ENCODE results near the gene TOMM20.
A peak's percentile ranks its signal among the peaks of the same experiment; 100 is the strongest.

Gene TOMM20

DNA sequence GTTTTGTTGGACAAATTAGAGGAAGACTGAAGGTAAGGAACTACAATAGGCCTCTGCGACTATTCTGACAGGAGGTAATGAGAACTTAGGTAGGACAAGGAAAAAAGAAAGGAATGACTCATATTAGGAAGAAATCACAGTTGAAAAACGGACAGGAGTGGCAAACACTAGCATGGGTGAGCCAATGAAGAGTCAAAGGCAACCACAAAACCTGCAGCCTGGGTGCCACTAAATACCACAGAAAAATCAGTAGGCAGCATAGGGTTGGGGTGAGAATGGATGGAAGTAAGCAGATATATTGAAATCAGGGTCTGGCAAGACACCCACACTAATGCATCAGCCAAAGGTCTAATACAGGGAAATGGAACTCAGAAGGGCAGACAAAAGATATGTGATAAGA, 22.4 kb upstream of the TOMM20 start:
- no peak for TF ChIP-seq POLR2A (IDR thresholded peaks at IDR 0.05; ENCODE audit: low read length)
- no peak for TF ChIP-seq GATA1 (IDR thresholded peaks at IDR 0.05; ENCODE audit: low read depth, low read length)
- no peak for DNase-seq

DNA sequence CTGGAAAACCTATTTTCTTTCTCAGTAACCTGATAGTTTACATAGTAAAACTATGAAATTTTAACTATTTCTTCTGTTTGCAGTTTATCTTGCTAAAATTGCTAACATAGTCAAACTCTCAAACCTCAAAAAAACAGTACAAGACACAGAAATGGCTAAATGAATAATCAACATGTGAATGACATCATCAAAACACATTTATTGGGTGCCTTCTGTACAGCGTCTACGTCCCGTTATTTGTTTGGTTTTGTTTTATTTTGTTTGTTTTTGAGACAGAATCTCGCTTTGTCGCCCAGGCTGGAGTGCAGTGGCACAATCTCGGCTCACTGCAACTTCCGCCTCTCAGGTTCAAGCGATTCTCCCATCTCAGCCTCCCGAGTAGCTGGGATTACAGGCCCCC, 21.2 kb upstream of the TOMM20 start:
- no peak for DNase-seq
- TF ChIP-seq GATA1 (IDR thresholded peaks at IDR 0.05; ENCODE audit: low read depth, low read length), result no peak
- no peak for TF ChIP-seq POLR2A (IDR thresholded peaks at IDR 0.05; ENCODE audit: low read length)

DNA sequence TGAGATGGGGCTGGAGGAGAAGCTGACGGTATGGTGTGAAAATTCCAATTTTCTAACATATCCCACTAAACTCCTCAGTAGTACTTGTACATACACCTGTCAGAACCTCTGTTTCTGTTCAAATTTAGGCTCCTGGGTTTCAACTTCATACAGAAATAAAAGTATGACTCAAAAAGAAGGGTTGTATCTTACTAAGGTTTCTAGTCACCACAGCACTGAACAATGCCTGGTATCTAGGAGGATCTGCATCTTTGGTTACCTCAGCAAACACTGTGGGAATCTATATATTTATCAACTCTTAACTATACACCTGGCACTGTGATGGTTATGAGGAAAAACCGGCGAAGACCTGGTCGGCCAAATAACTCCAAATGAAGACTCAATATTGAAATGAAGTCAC, 18.6 kb upstream of the TOMM20 start:
- no peak for DNase-seq
- TF ChIP-seq POLR2A (IDR thresholded peaks at IDR 0.05; ENCODE audit: low read length) (no peak), GATA1 (IDR thresholded peaks at IDR 0.05; ENCODE audit: low read depth, low read length) (no peak)

DNA sequence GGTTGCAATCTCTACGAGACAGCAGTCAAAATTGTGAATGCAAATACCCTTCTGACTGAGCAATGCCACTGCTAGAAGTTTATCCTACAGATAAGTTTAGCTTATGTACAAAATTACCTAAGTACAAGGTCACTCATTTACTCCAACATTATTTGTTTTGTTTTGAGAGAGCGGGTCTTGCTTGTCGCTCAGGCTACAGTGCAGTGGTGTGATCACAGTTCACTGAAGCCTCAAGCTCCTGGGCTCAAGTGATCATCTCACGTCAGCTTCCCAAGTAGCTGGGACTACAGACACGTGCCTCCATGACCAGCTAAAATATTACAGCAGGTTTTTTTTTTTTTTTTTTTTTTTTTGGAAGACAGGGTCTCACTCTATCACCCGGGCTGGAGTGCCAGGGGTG, 17.0 kb upstream of the TOMM20 start:
- TF ChIP-seq GATA1 (IDR thresholded peaks at IDR 0.05; ENCODE audit: low read depth, low read length) (no peak), POLR2A (IDR thresholded peaks at IDR 0.05; ENCODE audit: low read length) (no peak)
- no peak for DNase-seq

DNA sequence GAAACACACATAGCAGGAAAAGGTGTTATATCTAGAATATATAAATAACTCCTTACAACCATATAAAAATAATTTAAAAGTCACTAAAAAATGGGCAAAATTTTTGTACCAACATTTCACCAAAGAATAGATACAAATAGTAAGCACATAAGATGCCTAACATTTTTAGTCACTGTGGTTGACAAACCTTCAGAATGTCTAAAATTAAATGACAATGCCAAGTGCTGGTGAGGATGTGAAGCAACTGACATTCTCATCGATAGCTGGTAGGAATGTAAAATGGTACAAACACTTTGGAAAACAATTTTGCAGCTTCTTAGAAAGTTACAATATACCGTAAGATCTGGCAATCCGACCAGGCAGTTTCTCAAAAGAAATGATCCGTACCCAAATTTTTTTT, 14.4 kb upstream of the TOMM20 start:
- DNase-seq, result no peak
- TF ChIP-seq POLR2A (IDR thresholded peaks at IDR 0.05; ENCODE audit: low read length) (no peak), GATA1 (IDR thresholded peaks at IDR 0.05; ENCODE audit: low read depth, low read length) (no peak)

DNA sequence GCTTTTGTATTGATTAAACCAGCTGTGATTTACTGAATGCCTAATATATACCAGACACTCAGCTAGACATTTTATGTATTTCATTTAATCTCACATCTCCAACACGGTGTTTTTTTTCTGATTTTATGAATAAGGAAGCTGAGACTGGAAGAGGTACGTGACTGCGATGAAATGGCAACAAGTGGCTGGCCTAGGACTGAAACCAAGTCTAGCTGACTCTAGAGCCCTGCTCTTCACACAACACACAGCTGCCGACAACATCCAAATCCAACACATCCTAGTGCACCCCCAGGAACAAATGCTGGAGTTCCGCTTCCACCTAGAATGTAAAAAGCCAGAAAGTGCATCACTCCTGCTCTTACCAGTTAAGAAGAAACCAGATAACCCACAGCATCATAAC, 10.7 kb upstream of the TOMM20 start:
- DNase-seq, result no peak
- TF ChIP-seq GATA1 (IDR thresholded peaks at IDR 0.05; ENCODE audit: low read depth, low read length) (no peak), POLR2A (IDR thresholded peaks at IDR 0.05; ENCODE audit: low read length) (no peak)

DNA sequence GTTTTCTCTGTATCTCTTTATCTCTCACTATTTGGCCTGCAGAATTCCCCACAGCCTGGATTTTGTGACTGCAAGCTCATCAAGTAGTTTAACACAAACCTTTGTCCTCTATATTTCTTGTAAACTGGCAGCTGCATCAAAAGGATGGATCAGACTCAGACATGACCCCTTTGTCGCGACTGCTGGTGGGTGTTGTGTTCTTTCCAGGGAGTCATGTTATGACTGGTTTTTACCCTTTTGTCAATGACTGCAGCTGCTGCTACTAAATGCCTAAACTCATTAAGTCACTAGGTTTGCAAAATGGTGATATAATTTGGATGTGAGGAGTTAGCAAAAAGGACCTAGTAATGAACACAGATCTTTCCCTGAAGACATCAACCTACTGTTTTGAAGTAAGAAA, 10.2 kb upstream of the TOMM20 start:
- DNase-seq, result no peak
- TF ChIP-seq GATA1 (IDR thresholded peaks at IDR 0.05; ENCODE audit: low read depth, low read length) (no peak), POLR2A (IDR thresholded peaks at IDR 0.05; ENCODE audit: low read length) (no peak)

DNA sequence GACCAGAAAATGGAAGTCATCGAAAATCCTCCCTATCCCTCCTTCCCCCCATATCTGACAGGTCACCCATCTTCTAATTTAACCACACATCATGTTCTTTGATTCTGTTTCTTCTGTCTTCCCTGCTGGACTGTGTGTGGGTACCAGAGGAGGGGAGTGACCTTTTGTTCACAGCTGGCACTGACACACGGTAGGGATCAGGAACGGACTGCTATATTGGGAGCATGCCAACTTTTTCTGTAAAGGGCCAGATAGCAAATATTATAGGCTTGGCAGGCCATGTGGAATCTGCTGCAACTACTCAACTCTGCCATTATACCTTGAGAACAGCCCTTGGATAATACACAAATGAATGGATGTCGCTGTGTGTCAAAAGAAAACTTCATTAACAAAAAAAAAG, 7.5 kb upstream of the TOMM20 start:
- TF ChIP-seq POLR2A (IDR thresholded peaks at IDR 0.05; ENCODE audit: low read length), result no peak
- no peak for DNase-seq

DNA sequence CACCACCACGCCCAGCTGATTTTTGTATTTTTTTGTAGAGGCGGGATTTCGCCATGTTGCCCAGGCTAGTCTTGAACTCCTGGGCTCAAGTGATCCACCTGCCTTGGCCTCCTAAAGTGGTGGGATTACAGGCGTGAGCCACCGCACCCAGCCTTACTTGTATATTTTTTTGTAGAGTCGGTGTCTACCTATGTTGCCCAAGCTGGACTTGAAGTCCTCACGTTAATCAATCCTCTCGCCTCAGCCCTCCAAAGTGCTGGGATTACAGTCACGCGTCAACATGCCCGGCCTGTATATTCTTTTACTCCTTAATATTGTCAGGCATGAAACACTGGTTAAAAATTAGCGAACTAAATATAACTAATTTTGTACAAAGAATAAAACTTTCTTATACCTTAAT, 5.5 kb upstream of the TOMM20 start:
- TF ChIP-seq GATA1 (IDR thresholded peaks at IDR 0.05; ENCODE audit: low read depth, low read length) (no peak), POLR2A (IDR thresholded peaks at IDR 0.05; ENCODE audit: low read length) (no peak)
- DNase-seq, result no peak

DNA sequence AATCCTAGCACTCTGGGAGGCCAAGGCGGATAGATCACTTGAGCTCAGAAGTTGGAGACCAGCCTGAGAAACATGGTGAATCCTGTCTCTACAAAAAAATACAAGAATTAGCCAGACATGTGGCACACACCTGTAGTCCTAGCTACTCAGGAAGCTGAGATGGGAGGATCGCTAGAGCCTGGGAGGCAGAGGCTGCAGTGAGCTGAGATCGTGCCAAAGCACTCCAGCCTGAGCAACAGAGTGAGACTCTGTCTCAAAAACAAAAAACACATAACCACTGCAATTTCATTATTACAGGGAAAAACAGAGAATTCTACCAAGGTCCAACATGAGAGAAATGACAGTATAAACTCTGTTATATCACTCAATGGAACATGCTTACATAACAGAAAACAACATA, 4.4 kb upstream of the TOMM20 start:
- no peak for TF ChIP-seq GATA1 (IDR thresholded peaks at IDR 0.05; ENCODE audit: low read depth, low read length)
- no peak for TF ChIP-seq POLR2A (IDR thresholded peaks at IDR 0.05; ENCODE audit: low read length)

DNA sequence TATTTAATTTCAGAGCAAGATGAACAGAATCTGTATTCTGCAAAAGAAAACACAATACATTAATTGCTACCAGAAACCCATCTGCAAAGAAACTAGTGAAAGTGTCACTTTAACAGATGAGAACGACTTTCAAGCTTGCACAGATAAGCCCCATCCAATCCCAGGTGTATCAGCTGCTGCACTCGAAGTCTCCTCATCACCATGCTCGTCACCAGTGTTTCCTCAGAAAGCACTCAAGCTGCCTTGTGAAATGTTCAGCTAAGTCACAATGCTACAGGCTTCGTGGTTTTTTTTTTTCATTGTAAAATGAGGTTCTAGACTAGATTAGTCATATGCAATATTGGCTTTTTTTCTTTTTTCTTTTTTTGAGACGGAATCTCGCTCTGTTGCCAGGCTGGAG, 3.3 kb upstream of the TOMM20 start:
- TF ChIP-seq GATA1 (IDR thresholded peaks at IDR 0.05; ENCODE audit: low read depth, low read length), result no peak
- TF ChIP-seq POLR2A (IDR thresholded peaks at IDR 0.05; ENCODE audit: low read length), result no peak
- no peak for DNase-seq

More for the DNA sequence above, 4.4 kb upstream of the TOMM20 start:
- DNase-seq, result no peak

DNA sequence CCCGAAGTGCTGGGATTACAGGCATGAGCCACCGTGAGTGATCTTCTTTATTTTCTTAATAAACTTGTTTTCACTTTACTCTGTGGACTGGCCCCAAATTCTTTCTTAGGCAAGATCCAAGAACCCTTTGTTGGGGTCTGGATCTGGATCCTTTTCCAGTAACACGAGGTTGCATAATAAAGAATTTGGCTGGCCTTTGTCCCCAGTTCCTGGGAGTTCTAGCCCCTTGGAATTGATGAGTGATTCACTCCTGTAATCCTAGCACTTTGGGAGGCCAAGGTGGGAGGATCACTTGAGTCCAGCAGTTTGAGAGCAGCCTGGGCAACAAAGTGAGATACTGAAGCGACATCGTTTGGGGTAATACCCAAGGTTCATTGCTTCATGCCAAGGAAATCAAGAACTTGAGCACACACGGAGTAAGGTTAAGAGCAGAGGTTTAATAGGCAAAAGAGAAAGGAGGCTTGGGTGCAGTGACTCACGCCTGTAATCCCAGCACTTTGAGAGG, 2.2 kb upstream of the TOMM20 start:
- TF ChIP-seq POLR2A (IDR thresholded peaks at IDR 0.05; ENCODE audit: low read length) (no peak), GATA1 (IDR thresholded peaks at IDR 0.05; ENCODE audit: low read depth, low read length) (no peak)
- no peak for DNase-seq

DNA sequence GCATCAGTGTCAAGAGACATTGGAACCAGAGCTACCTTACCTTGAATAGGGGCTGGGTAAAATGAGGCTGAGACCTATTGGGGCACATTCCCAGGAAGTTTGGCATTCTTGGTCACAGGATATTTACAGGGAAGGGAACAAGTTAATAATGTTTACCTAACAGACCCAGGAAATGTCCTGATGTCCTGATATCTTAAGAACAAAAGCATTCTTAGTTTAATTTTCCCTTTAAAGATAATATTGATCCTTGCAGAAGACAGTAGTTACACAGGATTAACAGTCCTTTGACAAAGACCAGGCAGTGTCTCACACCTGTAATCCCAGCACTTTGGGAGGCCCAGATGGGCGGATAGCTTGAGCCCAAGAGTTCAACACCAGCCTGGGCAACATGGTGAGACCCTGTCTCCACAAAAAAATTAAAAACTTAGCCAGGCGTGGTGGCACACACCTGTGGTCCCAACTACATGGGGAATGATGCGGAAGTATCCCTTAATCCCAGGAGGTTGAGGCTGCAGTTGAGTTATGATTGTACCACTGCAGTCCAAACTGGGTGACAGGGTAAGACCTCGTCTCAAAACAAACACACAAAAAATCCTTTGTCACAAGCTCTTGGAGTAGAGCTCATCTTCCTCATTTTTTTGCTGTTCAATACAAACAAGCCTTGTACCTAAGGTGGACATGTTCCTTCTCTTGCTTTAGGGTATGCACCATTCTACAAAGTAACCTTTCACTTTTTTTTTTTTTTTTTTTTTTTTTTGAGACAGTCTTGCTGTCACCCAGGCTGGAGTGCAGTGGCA, 1.3 kb upstream of the TOMM20 start:
- TF ChIP-seq GATA1 (IDR thresholded peaks at IDR 0.05; ENCODE audit: low read depth, low read length), result no peak
- no peak for TF ChIP-seq POLR2A (IDR thresholded peaks at IDR 0.05; ENCODE audit: low read length)
- DNase-seq, result no peak

DNA sequence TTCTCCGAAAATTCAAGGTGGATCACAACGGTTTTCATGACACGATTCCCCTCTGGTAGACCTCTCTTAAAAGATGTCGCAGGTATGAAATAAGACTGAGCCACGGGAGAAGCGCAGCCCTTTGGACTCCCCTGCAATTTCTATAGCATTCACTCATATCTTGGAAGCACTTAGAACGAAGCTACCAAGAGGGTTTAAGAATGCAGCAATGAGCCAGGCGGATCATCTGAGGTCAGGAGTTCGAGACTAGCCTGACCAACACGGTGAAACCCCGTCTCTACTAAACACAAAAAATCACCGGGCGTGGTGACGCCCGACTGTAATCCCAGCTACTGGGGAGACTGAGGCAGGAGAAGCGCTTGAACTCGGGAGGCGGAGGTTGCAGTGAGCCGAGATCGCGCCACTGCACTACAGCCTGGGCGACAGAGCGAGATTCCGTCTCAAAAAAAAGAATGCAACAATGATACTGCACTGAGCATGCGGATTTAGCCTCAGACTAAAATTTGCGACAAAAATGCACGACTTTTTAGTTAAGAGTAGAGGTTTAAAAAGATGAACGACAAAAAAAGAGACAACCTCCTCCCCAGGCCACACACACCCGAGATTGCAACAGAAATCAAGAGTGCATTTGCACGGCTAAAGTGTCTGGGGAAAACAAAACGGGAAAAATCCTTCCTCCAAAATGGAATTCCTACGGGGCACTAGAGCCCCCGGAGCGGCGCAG, 743 bp downstream of the TOMM20 start:
- DNase-seq, result peak; percentile 57 to 64
- TF ChIP-seq GATA1 (IDR thresholded peaks at IDR 0.05; ENCODE audit: low read depth, low read length), result no peak
- no peak for TF ChIP-seq POLR2A (IDR thresholded peaks at IDR 0.05; ENCODE audit: low read length)

DNA sequence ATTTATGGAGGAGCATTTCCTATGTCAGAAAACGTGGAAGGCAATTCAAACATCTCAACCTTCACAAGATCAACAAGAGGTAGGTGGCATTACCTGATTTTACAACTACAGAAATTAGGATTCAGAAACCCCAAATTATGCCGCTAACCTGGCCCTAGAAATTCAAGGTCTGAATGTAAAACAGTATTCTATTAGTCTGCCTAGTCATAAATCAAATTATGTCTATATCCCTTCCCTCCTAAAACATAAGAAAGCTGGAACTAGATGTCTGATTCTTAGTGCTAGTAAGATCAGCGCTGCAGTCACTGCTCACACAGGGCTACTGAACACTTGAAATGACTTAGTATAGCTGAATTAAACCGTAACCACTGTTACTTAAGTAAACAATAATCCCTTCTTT, 1.4 kb downstream of the TOMM20 start:
- TF ChIP-seq POLR2A (IDR thresholded peaks at IDR 0.05; ENCODE audit: low read length), result no peak
- no peak for TF ChIP-seq GATA1 (IDR thresholded peaks at IDR 0.05; ENCODE audit: low read depth, low read length)
- DNase-seq, result peak; percentile 37 to 55
